K562 (cell line): ENCODE data around the gene PRCD. TPM values are rescaled to one million over a fixed set of nuclear protein-coding genes. Genes with fewer than 3 reads are reported as not detected.

Experiments used
- CCAR2 ChIP-seq: fragments of 200-400 bp; formaldehyde crosslinking; IDR thresholded peaks from 2 replicates; pipeline ENCODE4 v1.6.1; 2017; ENCODE audit warnings: mild to moderate bottlenecking, low read depth, low read length
- CREB3 ChIP-seq: fragments of 450-650 bp; conservative IDR thresholded peaks from 2 replicates; pipeline ENCODE4 v1.6.1; 2016; ENCODE audit warnings: missing genetic modification characterization, low read depth, mild to moderate bottlenecking, missing compliant biosample characterization, moderate library complexity
- ELF2 ChIP-seq: fragments of 250-450 bp; sonication (Bioruptor Pico); IDR thresholded peaks from 2 replicates; pipeline ENCODE4 v1.5.0; 2021; ENCODE audit warnings: mild to moderate bottlenecking
- ELF4 ChIP-seq: fragments of 450-650 bp; formaldehyde crosslinking; IDR thresholded peaks from 2 replicates; pipeline ENCODE4 v1.4.0; 2022; ENCODE audit warnings: missing genetic modification characterization
- EP300 ChIP-seq: IDR thresholded peaks from 2 replicates; pipeline ENCODE4 v1.6.1; 2012; ENCODE audit warnings: low read length, improper control_type of control experiment
- FOXK2 ChIP-seq, 2 experiments: fragments of 450-650 bp; IDR thresholded peaks in 1 of 2; conservative IDR thresholded peaks in 1 of 2; 2 replicates each; pipeline ENCODE4 v1.6.1; 2016; ENCODE audit warnings: low read depth in 2 of 2, mild to moderate bottlenecking in 1 of 2
- MCM7 ChIP-seq, 2 experiments: fragments of 450-650 bp; IDR thresholded peaks; 2 replicates each; pipeline ENCODE4 v1.6.1; 2016 to 2018
- MXI1 ChIP-seq: IDR thresholded peaks from 2 replicates; pipeline ENCODE4 v1.6.1; 2011; ENCODE audit warnings: low read depth, mild to moderate bottlenecking, improper control_type of control experiment, low read length
- NRF1 ChIP-seq, 2 experiments: fragments of 450-650 bp; IDR thresholded peaks in 1 of 2; conservative IDR thresholded peaks in 1 of 2; 2 replicates each; pipeline ENCODE4 v1.6.1; 2014; ENCODE audit warnings: mild to moderate bottlenecking in 2 of 2
- PTBP1 ChIP-seq: fragments of 200-400 bp; formaldehyde crosslinking; IDR thresholded peaks from 2 replicates; pipeline ENCODE4 v1.6.1; 2017; ENCODE audit warnings: low read depth, low read length
- SRSF9 ChIP-seq: fragments of 200-400 bp; formaldehyde crosslinking; IDR thresholded peaks from 2 replicates; pipeline ENCODE4 v1.6.1; 2017; ENCODE audit warnings: low read depth, low read length, borderline replicate concordance
- TAF15 ChIP-seq: fragments of 200-400 bp; formaldehyde crosslinking; IDR thresholded peaks from 2 replicates; pipeline ENCODE4 v1.6.1; 2017; ENCODE audit warnings: mild to moderate bottlenecking, low read depth, low read length, moderate library complexity
- WHSC1 ChIP-seq: IDR thresholded peaks from one replicate; pipeline ENCODE4 v1.6.1; 2012; ENCODE audit warnings: low read length, control low read depth, inconsistent platforms
- ZNF224 ChIP-seq: sonication (generic); formaldehyde crosslinking; IDR thresholded peaks from 2 replicates; pipeline ENCODE4 v1.8.0; 2022; ENCODE audit warnings: mild to moderate bottlenecking, missing genetic modification reagents
- ZNF280A ChIP-seq: fragments of 450-650 bp; IDR thresholded peaks from 2 replicates; pipeline ENCODE4 v1.6.1; 2018; ENCODE audit warnings: mild to moderate bottlenecking, low read depth; ENCODE audit not compliant: partially characterized antibody
- ZNF398 ChIP-seq: fragments of 250-450 bp; sonication (Bioruptor Pico); IDR thresholded peaks from 2 replicates; pipeline ENCODE4 v1.8.0; 2021; ENCODE audit warnings: moderate library complexity, mild to moderate bottlenecking, inconsistent platforms
- ZSCAN32 ChIP-seq: fragments of 450-650 bp; formaldehyde crosslinking; IDR thresholded peaks from 2 replicates; pipeline ENCODE4 v1.4.0; 2020; ENCODE audit warnings: mild to moderate bottlenecking, moderate library complexity
- polyA plus RNA-seq, 8 experiments: library from polyadenylated mRNA; depleted of rRNA in 4 of 8; stranded (reverse) in 5 of 8; unstranded in 3 of 8; fragments of >200 nt; fragmentation: Nextera tagmentation in 2 of 8; fragmentation: Illumina TruSeq in 1 of 8; extraction: Ambion mirVana in 2 of 8; extraction: Trizol in 1 of 8; gene quantifications; 2 replicates each; pipeline versions ENCODE4 v1.2.1 to v1.2.3, GENCODE V29; 2011 to 2014; ENCODE audit warnings: inconsistent platforms in 1 of 8, missing spikeins in 1 of 8
- total RNA-seq, 7 experiments: library from RNA; depleted of rRNA in 6 of 7; stranded (reverse); fragments of >200 nt in 6 of 7; fragmentation: Illumina TruSeq in 2 of 7; extraction: Trizol in 2 of 7; gene quantifications; 2 replicates each; pipeline versions ENCODE4 v1.2.1 to v1.2.3, GENCODE V29; 2011 to 2021; ENCODE audit warnings: low replicate concordance in 1 of 7
- TF ChIP-seq, protein P1 (sequence below): sonication (generic); formaldehyde crosslinking; IDR thresholded peaks from 2 replicates; pipeline ENCODE4 v1.8.0; 2023; ENCODE audit warnings: missing genetic modification reagents, mild to moderate bottlenecking, borderline replicate concordance

The PRCD gene
- total and polyA plus RNA-seq, 9 of the 15 experiments (the other 6 are each of a cell fraction or from before 2014, with no cell fraction given): 0.20 to 0.25 (median 0.21) TPM; not detected in 6

DNA sequence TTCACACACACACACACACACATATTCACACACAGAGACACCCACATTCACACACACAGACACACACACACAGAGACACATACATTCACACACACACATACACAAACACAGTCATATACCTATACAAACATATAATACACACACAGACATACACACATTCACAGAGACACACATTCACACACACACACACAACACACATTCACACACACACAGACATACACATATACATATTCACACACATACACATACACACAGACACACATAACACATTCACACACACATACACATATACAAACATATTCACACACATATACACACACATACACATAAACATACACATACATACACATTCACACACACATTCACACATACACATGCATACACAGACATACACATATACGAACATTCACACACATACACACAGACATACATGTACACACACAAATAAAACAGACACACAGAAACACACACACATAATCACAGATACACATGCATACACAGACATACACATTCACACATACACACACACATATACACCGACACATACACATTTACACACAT lies 7.9 kb downstream of the PRCD start (continued):
- no peak for TF ChIP-seq MXI1
- no peak for TF ChIP-seq SRSF9
- no peak for TF ChIP-seq TAF15
- TF ChIP-seq ELF4 (CRISPR knock-in tag): no peak
- TF ChIP-seq ZNF280A: no peak
- TF ChIP-seq CCAR2: no peak
- no peak for TF ChIP-seq ZNF398 (CRISPR knock-in tag)
- no peak for TF ChIP-seq NRF1 (conservative IDR thresholded peaks at IDR 0.05 in 1 of 2, IDR thresholded peaks at IDR 0.05 in 1 of 2)
- TF ChIP-seq MCM7 (IDR thresholded peaks at IDR 0.05): 0 out of 4 replicates have a peak, but pooled peaks of 1 of the 2 experiments have one; percentile 32
- TF ChIP-seq ZSCAN32: no peak
- no peak for TF ChIP-seq WHSC1
- TF ChIP-seq PTBP1: no peak
- 0 out of 4 replicates have a peak, but pooled peaks of 1 of the 2 experiments have one; percentile 45 for TF ChIP-seq FOXK2 (conservative IDR thresholded peaks at IDR 0.05 in 1 of 2, IDR thresholded peaks at IDR 0.05 in 1 of 2; ENCODE audit: low read depth in 2 of 2)
- TF ChIP-seq ELF2 (CRISPR knock-in tag): no peak
- TF ChIP-seq, protein P1, sequence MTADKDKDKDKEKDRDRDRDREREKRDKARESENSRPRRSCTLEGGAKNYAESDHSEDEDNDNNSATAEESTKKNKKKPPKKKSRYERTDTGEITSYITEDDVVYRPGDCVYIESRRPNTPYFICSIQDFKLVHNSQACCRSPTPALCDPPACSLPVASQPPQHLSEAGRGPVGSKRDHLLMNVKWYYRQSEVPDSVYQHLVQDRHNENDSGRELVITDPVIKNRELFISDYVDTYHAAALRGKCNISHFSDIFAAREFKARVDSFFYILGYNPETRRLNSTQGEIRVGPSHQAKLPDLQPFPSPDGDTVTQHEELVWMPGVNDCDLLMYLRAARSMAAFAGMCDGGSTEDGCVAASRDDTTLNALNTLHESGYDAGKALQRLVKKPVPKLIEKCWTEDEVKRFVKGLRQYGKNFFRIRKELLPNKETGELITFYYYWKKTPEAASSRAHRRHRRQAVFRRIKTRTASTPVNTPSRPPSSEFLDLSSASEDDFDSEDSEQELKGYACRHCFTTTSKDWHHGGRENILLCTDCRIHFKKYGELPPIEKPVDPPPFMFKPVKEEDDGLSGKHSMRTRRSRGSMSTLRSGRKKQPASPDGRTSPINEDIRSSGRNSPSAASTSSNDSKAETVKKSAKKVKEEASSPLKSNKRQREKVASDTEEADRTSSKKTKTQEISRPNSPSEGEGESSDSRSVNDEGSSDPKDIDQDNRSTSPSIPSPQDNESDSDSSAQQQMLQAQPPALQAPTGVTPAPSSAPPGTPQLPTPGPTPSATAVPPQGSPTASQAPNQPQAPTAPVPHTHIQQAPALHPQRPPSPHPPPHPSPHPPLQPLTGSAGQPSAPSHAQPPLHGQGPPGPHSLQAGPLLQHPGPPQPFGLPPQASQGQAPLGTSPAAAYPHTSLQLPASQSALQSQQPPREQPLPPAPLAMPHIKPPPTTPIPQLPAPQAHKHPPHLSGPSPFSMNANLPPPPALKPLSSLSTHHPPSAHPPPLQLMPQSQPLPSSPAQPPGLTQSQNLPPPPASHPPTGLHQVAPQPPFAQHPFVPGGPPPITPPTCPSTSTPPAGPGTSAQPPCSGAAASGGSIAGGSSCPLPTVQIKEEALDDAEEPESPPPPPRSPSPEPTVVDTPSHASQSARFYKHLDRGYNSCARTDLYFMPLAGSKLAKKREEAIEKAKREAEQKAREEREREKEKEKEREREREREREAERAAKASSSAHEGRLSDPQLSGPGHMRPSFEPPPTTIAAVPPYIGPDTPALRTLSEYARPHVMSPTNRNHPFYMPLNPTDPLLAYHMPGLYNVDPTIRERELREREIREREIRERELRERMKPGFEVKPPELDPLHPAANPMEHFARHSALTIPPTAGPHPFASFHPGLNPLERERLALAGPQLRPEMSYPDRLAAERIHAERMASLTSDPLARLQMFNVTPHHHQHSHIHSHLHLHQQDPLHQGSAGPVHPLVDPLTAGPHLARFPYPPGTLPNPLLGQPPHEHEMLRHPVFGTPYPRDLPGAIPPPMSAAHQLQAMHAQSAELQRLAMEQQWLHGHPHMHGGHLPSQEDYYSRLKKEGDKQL (CRISPR knock-in tag): no peak
- no peak for TF ChIP-seq EP300
- no peak for TF ChIP-seq CREB3 (tag)
- TF ChIP-seq ZNF224 (CRISPR knock-in tag): no peak
